ENCODE measurements around the gene TLCD5.

The TLCD5 gene

DNA sequence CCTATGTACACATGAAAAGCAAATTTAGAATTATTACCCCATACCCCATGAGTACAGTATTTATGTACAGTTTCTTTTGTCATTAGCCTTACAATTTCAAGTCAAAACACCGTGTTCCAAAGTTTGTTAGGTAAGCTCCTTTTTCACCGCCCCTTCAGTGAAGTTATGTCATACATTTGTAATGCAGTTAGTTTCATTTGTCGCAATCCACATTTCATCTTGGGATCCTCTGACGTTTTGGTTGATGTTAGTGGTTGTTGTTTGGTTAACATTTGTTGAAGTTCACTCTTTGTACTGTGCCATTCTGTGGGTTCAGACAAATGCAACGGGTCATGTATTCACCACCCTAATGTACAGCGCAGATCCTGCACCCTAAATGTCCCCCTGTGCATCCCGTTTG lies 56.3 kb downstream of the TLCD5 start:
- TF ChIP-seq, protein P1, sequence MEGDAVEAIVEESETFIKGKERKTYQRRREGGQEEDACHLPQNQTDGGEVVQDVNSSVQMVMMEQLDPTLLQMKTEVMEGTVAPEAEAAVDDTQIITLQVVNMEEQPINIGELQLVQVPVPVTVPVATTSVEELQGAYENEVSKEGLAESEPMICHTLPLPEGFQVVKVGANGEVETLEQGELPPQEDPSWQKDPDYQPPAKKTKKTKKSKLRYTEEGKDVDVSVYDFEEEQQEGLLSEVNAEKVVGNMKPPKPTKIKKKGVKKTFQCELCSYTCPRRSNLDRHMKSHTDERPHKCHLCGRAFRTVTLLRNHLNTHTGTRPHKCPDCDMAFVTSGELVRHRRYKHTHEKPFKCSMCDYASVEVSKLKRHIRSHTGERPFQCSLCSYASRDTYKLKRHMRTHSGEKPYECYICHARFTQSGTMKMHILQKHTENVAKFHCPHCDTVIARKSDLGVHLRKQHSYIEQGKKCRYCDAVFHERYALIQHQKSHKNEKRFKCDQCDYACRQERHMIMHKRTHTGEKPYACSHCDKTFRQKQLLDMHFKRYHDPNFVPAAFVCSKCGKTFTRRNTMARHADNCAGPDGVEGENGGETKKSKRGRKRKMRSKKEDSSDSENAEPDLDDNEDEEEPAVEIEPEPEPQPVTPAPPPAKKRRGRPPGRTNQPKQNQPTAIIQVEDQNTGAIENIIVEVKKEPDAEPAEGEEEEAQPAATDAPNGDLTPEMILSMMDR (IDR thresholded peaks at IDR 0.05; ENCODE audit: low read depth, low read length), result no peak
- H3K4me3 ChIP-seq (replicated peaks in 1 of 2; ENCODE audit: low read depth in 2 of 2, low read length in 2 of 2), result no peak overlapping the region
- DNase-seq (ENCODE audit: low read depth in 2 of 2), result no peak

Measured in cardiac fibroblast (primary cell).